ENCODE results near the gene CAMK1D. TPM values are rescaled to one million over a fixed set of nuclear protein-coding genes. Genes with fewer than 3 reads are reported as not detected.
A peak's percentile ranks its signal among the peaks of the same experiment; 100 is the strongest.

The CAMK1D gene
- total and polyA plus RNA-seq, 8 donors = 1.4 to 26.9 (median 3.9) TPM

GRCh38 chr10:12416344-12417050 lies 67.2 kb downstream of the CAMK1D start:
- H3K4me1 ChIP-seq = peaks cover 0 to 20% (median 13%) of the 10 kb centered on the region in 4 donors
- peak in 1 of 2 donors; percentile 30 for DNase-seq
- intact Hi-C loops (cut with DNase I; ENCODE audit: low total_unique reads) = no loop called here
- WGBS, 5 donors = 52 to 75% (median 66%) methylated on average over 13 of the region's 13 CpGs
- H3K9me3 ChIP-seq = no peaks in the 10 kb centered on the region
- no peak for TF ChIP-seq CTCF (IDR thresholded peaks at IDR 0.05)
- no peak overlapping the region for H3K27ac ChIP-seq
- no peak overlapping the region for H3K4me3 ChIP-seq
- no peaks in the 10 kb centered on the region for H3K27me3 ChIP-seq
- H3K36me3 ChIP-seq = no peaks in the 10 kb centered on the region

- Histone ChIP-seq H3K27me3 (no peaks in the 10 kb centered on the region), H3K9me3 (no peaks in the 10 kb centered on the region), H3K4me3 (no peak overlapping the region), H3K36me3 (no peaks in the 10 kb centered on the region), H3K4me1 (peaks cover 0 to 20% (median 13%) of the 10 kb centered on the region in 4 donors), H3K27ac (peak overlapping the region in 1 of 5 donors; percentile 24)
- intact Hi-C loops (cut with DNase I; ENCODE audit: low total_unique reads) = no loop called here
- DNase-seq = no peak
- TF ChIP-seq CTCF (IDR thresholded peaks at IDR 0.05) = no peak
- TF ChIP-seq POLR2AphosphoS5 (IDR thresholded peaks at IDR 0.05) = no peak
- 68 to 86% (median 79%) methylated on average over 6 of the region's 6 CpGs for WGBS, 5 donors
These were observed 68.0 kb downstream of the CAMK1D start for GRCh38 chr10:12417331-12417730.

- Histone ChIP-seq H3K27me3 (no peaks in the 10 kb centered on the region), H3K4me3 (no peak overlapping the region), H3K27ac (peak overlapping the region in 1 of 5 donors; percentile 24), H3K9me3 (no peaks in the 10 kb centered on the region), H3K36me3 (no peaks in the 10 kb centered on the region), H3K4me1 (peaks cover 0 to 20% (median 13%) of the 10 kb centered on the region in 4 donors)
- TF ChIP-seq POLR2A (IDR thresholded peaks at IDR 0.05) (no peak), POLR2AphosphoS5 (IDR thresholded peaks at IDR 0.05) (peak in 1 of 3 donors; percentile 7), CTCF (IDR thresholded peaks at IDR 0.05) (no peak), EP300 (IDR thresholded peaks at IDR 0.05) (no peak)
- intact Hi-C loops (cut with DNase I; ENCODE audit: low total_unique reads) = no loop called here
- DNase-seq = no peak
- 84 to 98% (median 93%) methylated on average over 6 to 7 of the region's 7 CpGs for WGBS, 5 donors
These were observed 68.7 kb downstream of the CAMK1D start for GRCh38 chr10:12418000-12418399.

GRCh38 chr10:12418725-12419261 lies 69.4 kb downstream of the CAMK1D start:
- Histone ChIP-seq H3K4me3 (no peak overlapping the region), H3K4me1 (peaks cover 0 to 20% (median 13%) of the 10 kb centered on the region in 4 donors), H3K27ac (peak overlapping the region in 2 of 5 donors; percentile 47 to 67), H3K36me3 (no peaks in the 10 kb centered on the region), H3K9me3 (no peaks in the 10 kb centered on the region), H3K27me3 (no peaks in the 10 kb centered on the region)
- TF ChIP-seq CTCF (IDR thresholded peaks at IDR 0.05) = no peak
- TF ChIP-seq POLR2A (IDR thresholded peaks at IDR 0.05) = no peak
- TF ChIP-seq POLR2AphosphoS5 (IDR thresholded peaks at IDR 0.05) = no peak
- TF ChIP-seq EP300 (IDR thresholded peaks at IDR 0.05) = no peak
- DNase-seq = no peak
- intact Hi-C loops (cut with DNase I; ENCODE audit: low total_unique reads) = no loop called here
- 84 to 90% (median 87%) methylated on average over 13 of the region's 13 CpGs for WGBS, 5 donors

Data from stomach (tissue), 9 donors.